ENCODE data around the gene ATP5F1C.

Gene ATP5F1C

DNA sequence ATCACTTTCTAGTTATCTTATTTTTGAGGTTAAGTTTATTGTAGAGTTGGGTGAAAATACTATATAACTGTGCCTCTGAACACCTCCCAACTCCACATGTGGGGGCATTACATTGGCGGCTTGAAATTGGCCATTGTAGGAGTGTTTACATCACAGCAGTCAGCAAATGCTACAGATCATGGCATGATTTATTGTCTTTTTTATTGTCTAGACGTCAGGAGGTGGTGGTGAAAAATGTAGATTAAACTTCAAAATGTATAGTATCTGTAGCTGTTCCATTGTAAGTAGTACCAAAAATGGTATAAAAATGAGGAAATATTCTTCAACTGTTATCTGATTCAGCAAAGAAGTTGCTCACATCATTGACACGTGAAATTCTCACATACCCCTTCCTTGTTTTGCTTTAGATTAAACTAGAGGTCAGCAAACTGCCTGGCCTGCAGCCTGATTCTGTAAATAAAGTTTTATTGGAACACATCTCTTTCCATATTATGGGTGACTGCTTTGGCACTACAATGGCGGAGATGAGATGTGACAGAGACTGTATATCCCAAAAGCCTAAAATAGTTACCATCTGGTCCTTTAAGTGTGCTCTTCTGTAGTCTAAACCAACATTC is 65.4 kb downstream of the ATP5F1C start:
- DNase-seq (ENCODE audit: low read depth, low spot score) = no peak

- DNase-seq (ENCODE audit: low read depth, low spot score) = no peak
These were observed 65.9 kb downstream of the ATP5F1C start for GRCh38 chr10:7853890-7854289.

DNA sequence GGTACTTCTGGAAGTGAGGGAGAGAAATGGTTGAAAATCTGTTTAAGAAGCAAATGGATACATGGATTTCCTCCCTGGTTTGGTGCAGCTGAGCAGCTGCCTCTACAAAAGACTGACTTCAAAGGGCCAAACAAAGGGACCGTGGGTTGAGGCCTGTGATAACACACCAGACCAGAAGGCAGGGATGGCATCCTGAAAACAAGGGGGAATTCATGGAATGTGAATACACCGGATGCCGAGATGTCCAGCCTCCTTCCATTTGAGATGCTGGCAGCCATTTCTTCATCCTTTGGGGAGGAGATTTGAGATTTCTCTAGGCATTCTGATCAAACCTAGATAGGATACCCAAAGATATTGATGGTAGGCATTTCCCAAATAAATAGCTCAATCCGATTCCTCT is 67.2 kb downstream of the ATP5F1C start:
- peak; percentile 11 for DNase-seq (ENCODE audit: low read depth, low spot score)

DNA sequence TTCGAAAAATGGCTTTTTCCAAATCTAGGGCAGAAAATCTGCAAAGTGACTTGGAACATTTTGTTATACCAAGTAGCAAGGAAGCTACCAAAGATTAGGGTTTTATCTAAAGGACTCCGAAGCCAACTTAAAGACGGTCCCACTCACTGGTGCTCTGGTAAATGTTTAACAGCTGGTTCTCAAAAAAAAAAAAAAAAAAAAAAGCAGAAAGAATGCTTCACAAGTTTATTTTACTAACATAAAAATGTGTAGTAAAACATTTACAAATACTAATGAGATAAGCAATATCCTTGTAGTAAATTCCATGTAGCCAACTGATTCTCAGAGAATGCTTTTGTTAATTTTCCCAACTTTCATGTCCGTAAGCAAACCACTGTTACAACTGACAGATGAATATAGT is 68.7 kb downstream of the ATP5F1C start:
- DNase-seq (ENCODE audit: low read depth, low spot score) = no peak

DNA sequence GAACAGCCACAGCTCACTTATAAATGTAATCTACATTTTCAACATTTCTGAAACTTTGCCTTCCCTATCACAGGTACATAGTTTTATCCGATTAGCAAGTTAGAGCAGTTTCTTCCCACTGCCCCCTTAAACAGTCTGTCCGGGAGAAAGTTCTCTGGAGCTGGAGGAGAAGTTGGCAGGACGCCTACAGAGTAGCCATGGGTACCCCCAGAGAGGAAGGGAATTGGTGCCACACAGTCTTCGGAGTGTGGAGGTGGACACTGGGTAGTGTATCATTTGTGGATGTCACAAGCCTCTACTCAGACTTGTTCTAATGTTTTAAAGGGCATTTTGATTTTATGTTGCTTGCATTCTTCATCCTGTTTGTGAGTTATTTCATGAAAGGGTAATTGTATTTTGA is 69.3 kb downstream of the ATP5F1C start:
- DNase-seq (ENCODE audit: low read depth, low spot score) = peak; percentile 7

All from astrocyte of the hippocampus (primary cell).